NCI-H345 treated with DMSO at 0.1 percent for 48 hours (cell line): ENCODE results near the gene NPLOC4.
A peak's percentile ranks its signal among the peaks of the same experiment; 100 is the strongest.

Source experiments
- DNase-seq: peaks from one replicate; lab custom pipeline; 2025; ENCODE audit not compliant: unreplicated experiment; lab: John Stamatoyannopoulos, UW

Gene NPLOC4

DNA sequence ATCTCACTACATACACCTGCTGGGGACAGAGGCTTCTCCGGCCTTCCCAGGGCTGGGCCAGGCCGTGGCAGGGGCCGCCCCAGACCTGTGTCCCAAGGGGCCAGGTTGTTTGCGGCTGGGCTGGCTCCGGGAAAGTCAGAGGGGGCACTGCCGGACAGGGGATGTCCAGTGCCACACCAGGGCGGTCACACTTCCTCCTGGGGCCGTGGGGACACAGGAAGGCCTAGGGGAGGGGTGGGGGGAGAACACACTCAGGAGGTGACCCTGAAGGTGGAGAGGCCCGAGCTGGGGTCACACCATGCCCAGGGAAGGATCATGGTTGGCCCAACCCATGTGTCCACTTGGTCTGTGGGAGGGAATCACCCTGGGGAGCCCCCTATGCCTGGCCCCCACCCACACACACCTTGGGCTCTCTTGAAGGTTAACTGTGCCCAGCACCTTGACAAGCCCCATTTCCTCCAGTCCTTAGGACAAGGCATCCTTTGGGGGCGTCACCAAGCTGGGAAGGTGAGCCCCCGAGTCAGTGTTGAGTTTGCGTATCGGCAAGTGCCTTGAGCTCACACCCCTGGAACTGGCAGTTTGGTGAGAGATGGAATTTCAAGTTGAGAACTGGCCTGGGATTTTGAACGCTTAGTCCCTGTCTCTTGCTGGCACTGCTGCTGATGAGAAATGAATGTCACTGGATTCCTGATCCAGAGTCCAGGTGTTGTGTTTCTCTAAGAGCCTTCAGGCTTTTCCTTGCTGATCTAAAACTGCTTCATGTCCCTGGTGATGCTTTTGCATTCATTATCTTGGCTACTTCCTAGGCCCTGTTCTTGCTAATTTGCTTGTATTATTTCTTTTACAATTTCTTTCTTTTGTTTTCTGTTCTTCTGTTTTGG, 116.7 kb downstream of the NPLOC4 start:
- no peak for DNase-seq

DNA sequence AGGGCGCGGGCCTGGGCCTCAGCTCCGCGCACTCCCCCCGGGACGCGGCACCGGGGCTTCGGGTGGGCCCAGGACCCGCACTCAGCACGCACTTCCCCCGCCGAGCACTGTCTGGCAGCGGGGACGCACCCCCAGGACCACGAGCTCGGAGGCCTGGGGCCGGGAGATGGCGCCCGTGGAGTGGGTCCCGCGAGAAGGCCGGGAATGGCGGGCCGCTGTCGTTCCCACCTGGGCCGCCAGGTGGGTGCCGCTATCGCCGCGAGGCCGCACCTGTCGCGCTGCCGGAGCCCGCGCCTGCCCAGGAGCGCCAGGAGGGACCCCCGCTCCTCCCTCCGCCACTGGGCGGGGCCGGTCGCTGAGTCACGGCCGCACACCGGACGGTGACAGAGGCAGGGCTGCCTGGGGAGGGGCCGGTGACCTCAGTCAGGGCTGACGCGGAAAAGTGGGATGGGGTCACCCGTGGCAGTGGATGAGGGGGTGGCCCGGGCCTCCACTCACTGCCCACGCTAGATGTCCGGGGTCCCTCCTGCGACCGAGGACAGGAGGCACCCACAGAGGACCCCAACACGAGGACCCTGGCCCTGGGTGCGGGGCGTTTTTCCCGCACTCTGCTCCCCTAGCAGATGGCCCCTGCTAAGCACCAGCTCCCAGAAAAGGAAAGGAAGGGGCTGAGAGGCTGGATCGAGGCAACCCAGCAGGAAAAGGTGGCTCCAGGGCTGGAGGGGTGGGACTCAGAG, 117.5 kb downstream of the NPLOC4 start:
- DNase-seq, result peak; percentile 47

DNA sequence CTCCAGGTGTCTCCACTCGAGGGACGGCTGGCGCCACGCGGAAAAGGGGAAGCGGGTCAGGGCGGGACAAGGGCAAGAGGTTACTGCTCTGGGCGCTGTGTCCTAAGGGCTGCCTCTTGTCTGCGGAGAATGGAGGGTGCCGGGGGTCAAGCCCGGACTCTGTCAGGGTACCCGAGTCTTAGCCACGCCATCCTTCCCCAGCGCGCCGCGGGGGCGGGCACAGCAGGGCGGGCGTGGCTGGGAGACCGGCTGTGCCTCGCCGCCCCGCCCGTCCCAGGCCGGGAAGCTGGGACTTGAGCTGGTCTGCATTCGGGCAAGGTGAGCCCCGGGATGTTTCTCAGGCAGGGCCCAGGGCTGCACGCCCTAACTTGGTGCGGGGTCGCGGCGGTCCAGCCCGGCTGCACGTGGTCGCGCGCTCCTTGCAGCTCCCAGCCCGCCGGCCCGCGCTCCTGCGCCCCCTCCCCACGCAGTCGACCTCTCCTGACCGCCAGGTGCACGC, 118.1 kb downstream of the NPLOC4 start:
- DNase-seq, result no peak

DNA sequence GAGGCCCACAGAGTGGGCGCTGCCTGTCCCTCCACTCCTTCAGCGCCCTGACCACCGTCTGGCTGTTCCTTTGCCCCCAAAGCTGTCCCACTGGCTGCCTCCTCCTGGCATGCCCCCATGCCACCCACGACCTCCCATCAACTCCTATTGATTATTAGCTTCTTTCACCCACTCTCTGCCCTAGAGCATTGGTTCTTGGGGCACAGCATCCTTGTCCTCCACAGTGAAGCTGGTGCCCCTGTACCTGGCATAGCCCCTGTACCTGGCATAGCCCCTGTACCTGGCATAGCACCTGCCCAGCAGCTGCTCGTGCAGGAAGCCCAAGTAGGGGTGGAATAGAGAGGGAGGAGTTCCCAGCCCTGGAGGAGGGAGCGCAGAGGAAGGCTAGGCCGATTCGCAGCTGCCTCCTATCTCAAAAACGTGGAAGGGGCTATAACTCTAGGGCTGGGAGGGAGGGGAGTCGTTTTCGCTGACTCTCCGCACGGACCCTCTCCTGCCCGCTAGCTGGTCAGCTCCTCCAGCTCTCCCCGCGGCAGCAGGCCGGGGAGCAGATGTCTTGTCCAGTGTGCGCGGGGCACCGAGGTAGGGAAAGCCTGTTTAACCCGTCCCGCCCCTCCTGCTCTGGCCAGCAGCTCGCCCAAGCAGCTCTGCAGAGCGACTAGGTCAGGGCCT, 118.7 kb downstream of the NPLOC4 start:
- DNase-seq, result no peak

DNA sequence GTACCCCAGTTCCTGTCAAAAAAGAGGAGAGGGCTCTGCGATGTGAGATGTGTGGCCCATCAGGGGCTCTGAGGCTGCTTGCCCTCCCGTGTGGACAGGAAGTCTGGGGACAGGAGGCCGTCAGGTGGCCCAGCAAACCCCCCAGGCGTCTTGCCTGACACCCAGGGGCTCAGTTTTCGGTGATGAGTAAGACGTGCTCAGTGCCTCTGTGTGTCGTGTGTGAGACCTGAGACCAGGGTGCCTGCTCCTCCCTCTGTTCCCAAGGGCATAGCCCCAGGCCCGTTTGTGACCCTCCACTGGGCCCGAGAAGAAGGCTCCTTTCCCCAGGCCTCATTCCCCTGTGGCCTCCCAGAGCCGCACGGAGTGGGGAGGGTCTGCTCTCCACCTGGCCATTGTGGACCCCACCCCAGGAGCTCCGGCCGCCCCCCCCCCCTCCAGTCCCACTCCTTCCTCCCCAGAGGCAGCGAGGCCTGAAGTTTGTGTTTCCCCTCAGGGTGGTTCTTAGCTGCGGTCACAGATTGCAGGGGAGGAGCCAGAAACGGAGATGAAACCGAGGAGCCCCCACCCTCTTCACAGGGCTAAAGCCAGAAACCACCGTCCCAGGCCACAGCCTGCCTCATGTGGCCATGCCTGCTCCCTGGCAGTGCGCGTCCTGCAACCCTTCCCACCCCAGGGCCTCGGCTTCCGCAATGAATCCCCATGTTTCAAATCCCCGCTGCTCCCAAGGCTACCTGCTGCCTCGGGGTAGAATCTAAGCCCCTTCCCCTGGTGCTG, 119.4 kb downstream of the NPLOC4 start:
- DNase-seq, result no peak

DNA sequence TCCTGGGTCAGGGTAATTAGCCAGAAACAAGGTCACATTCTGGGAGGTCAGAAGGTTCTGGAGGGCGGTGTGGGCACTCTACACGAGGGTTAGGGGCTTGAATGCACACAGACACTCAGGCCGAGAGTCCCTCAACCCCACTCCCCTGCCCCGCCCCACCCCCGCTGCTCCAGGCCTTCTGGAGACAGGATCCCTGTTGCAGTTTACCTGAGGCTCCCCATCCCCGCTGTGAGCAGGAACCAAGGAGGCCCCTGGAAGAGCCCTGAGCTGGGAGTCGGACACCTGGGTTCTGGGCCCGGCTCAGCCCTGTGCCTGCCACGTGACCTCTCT, 119.9 kb downstream of the NPLOC4 start:
- DNase-seq, result no peak

DNA sequence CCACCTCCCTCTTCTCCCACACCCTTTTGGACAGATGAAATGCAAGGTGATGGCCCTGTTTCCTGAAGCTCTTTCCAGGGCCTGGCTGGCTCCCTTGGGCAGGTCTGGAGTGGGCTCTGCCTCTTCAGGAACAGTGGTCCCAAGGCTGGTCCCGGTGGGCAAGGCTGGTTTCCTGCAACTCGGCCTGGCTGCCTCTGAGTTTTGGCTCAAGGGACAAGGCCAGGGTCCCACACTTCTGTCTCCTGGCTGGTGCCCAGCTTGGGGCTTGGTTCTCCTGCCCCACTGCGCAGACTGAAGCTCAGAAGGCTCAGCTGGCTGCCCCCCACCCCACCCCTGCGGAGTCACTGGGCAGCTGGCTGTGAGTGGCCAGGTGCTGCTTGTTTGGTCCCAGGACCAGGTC, 120.5 kb downstream of the NPLOC4 start:
- no peak for DNase-seq

DNA sequence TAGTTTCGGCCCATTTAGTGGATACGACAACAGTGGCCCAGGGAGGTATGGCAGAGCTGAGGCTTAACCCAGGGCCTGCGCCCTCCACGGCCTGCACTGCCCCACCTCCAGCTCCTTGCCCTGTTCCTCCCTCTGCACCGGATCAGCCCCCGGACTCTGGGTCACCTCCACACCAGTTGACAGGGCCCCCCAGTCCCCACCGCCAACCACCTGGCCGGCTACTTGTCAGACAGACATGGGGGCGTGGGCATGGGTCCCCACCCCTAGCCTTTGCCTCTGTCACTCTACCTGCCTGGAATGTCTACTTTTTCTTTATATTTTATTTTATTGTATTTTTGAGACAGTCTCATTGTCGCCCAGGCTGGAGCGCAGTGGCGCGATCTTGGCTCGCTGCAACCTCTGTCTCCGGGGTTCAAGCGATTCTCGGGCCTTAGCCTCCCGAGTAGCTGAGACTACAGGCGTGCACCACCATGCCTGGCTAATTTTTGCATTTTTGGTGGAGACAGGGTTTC, 121.3 kb downstream of the NPLOC4 start:
- no peak for DNase-seq

DNA sequence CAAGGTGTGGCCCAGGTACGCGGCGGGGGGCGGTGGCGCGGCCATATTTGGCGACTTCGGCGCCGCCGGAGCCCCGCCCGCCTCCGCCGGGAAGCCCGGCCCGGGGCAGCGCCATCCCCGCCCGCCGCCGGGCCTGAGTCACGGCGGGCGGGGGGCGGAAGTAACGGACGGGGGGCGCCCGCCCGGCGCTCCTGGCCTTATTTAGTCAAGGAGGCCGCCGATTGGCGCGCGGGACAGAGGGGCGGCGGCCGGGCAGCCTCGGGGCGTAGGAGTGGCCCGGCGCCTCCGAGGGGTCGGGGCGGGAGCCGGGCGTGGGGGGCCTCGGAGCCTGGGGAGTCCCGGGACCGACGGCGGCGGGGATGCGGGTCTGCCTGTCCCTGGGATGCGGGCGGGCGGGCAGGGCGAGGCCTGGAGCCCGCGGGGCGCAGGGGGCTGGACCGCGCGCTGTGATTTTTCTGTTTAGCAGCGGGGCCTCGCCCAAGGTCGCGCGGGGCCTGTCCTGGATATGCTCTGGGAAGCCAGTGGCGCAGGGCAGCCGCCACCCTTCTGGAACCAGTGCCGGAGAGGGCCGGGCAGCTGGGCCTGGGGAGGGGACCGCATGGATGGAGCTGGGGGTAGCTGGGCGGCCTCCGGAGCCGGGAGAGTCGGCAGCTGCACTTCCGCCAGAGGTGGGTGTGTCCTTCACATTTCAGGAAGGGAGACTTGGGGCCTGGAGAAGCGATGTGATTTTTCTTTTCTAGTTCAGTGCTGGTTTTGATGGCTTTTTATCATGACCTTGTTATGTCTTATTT, 122.0 kb downstream of the NPLOC4 start:
- peak; percentile 70 for DNase-seq

DNA sequence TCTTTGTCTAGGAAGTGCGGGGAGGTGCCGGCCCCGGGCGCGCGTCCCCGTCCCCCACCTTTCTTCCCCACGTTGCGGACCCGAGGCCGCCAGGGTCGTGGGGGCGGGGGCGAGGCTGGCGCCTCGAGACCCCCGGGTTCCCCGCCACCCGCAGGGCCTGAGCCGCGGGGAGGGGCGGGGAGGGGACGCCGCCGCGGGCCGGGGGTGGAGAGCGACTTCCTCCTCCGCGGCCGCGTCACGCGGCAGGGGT, 122.5 kb downstream of the NPLOC4 start:
- no peak for DNase-seq

DNA sequence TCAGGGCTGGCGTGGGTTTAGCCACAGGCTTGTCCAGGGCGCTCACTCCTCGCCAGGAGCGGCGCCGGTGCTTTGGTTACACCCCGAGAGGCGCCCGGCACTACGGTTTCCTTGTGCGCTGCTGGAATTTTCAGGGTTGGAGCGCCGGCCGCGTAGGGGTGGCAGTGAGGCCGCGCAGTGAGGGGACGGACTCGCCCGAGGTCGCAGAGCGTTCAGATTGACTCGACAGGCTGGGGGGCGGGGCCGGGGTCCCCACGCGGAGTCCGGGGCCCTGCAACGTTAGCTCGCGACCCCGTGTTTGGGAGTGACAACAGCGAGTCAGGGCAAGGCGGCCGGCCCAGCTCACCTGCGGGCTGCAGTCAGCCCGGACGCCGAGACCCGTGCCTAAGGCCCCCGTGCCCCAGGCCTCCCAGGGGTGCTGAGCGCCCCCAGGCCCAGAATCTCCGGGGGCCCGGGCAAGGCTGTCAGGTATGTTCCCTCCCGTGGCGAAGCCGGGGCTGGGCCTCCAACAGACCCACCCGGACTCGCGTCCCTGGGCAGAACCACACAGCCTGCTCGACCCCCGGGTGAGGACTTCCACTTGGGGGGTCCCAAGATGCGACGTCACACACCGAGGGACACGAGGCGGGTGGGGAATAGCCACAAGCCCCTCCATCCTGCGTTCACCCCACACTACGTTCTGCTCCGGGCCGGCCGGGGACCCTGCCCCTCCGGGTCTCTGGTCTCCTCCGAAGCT, 123.0 kb downstream of the NPLOC4 start:
- DNase-seq, result peak; percentile 56

DNA sequence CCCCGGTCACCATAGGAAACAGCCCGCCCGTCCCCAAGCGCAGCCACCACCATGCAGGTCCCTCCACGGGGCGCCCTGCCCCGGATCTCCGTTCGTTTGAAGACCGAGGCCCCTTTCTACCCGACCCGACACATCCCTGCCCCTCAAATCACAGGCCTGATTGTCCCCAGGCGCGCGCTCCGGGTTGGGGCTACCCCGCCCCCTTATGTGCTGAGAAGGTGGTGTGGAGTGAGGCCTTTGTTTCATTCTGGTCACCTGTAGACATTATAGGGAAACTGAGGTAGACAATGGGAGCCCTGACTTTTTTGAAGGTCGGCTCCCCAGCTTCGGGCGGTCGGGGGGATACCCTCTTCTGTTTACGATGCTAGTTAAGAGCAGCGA, 123.5 kb downstream of the NPLOC4 start:
- peak; percentile 56 for DNase-seq

DNA sequence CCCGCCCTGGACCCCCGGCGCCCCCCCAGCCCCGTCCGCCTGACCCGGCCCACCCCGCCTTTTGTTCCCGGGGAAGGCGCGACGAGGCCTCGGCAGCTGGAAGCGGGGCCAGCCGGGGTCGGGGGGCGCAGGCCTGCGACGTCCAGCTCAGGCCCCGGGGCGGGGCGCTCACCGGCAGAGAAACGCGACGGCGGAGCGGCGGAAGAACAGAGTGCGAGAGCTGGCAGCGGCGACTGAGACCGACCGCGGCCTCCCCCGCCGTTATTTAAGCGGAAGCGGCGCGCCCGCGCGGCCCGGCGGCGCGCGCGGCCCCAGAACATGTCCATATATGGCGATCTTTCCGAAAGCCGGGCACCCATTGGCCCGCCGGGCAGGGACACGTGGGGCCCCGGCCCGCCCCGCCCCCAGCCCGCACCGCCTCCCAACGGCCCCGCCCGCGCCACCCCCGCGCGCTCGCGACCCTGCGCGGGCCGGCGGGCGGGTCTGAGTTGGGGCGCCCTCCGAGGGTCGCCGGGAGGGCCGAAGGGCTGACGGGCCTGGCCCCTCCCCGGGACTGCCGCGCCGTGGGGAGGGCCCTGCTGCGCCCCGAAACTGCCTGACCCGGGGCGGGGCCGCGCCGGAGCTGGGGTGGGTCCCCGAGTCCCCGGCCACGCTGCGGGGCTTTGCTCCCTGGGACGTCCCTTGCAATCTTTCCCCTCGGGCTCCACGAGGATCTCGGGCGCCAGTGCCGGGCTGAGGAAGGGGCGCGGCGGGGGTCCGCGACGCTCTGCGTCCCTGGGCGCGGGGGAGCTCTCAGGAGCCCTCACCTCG, 124.1 kb downstream of the NPLOC4 start, which contains the start of gene ACTG1:
Gene ACTG1 (minus strand): TSS at position 238 of the 810 bp plus-strand sequence. CDS start 445 bp downstream, outside the sequence.
- peak; percentile 88 for DNase-seq

DNA sequence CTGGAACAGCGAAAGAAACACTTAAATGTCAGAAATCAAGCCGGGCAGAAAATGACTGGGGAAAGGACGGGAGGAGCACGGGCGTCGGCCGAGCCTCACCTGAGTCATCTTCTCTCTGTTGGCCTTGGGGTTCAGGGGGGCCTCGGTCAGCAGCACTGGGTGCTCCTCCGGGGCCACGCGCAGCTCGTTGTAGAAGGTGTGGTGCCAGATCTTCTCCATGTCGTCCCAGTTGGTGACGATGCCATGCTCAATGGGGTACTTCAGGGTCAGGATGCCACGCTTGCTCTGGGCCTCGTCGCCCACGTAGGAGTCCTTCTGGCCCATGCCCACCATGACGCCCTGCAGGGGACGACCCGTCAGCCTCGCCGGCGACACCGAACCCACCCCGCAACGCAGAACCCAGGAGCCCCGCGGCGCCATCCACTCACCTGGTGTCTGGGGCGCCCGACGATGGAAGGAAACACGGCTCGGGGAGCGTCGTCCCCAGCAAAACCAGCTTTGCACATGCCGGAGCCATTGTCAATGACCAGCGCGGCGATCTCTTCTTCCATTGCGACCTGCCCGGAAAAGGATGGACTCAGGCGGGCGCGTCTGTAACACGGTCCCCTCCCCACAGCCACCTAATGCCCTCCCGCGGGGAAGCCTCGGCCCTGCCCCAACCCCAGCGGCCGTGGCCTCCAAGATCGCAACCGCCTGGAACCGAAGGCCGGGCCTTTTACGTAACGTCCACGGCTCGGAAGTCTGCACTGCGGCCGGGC, 124.9 kb downstream of the NPLOC4 start:
- DNase-seq, result no peak

DNA sequence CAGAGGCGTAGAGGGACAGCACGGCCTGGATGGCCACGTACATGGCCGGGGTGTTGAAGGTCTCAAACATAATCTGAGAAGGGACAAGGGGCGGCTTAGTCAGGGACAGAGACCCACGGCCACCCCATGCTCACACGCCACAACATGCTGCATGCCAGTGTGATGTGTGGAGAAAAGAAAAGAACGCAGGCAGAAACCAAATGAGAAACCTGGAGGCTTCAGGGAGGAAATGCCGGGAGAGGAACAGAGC, 125.4 kb downstream of the NPLOC4 start:
- no peak for DNase-seq

DNA sequence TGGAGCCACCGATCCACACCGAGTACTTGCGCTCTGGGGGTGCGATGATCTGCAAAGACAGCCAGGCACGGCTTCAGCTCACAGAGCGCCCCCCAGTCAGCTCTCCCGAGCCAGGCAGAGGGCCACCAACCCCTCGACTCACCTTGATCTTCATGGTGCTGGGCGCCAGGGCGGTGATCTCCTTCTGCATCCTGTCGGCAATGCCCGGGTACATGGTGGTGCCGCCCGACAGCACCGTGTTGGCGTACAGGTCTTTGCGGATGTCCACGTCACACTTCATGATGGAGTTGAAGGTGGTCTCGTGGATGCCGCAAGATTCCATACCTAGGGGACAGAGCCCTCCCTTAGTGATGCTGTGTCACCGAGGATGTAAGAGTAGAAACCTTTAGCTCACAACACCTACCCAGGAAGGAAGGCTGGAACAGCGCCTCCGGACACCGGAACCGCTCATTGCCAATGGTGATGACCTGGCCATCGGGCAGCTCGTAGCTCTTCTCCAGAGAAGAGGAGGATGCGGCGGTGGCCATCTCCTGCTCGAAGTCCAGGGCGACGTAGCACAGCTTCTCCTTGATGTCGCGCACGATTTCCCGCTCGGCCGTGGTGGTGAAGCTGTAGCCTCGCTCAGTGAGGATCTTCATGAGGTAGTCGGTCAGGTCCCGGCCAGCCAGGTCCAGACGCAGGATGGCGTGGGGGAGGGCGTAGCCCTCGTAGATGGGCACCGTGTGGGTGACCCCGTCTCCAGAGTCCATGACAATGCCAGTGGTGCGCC, 125.9 kb downstream of the NPLOC4 start:
- no peak for DNase-seq

DNA sequence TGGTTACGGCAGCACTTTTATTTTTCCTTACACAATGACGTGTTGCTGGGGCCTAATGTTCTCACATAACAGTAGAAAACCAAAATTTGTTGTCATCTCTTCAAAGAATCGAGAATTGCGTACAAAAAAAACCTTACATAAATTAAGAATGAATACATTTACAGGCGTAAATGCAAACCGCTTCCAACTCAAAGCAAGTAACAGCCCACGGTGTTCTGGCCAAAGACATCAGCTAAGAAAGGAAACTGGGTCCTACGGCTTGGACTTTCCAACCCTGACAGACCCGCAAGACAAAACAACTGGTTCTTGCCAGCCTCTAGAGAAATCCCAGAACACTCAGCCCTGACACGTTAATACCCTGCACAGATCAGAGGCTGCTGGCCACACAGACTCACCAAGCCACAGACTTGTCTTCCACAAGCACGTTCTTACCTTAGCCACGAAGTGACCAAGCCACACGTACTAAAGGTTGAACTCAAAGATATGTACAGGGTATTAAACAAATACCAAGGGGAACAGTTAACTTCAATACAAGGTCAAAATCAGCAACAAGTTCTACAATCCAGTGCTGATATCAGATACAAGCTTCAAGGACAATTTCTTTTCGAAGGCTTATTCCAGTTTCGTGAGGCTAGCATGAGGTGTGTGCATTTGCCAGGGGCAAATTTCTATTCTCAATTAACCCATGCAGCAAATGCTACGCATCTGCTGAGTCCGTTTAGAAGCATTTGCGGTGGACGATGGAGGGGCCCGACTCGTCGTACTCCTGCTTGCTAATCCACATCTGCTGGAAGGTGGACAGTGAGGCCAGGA, 126.7 kb downstream of the NPLOC4 start:
- no peak for DNase-seq
